ENCODE results near the gene KLHL6.

The KLHL6 gene

GRCh38 chr3:183449391-183449790 lies 106.1 kb downstream of the KLHL6 start:
- H3K4me3 ChIP-seq (replicated peaks; ENCODE audit: low read depth, low read length) = no peak overlapping the region
- TF ChIP-seq CTCF (IDR thresholded peaks at IDR 0.05; ENCODE audit: low read depth, low read length, missing control alignments) = no peak
- DNase-seq (ENCODE audit: extremely low read depth, low read depth) = no peak

GRCh38 chr3:183448369-183449128 lies 107.0 kb downstream of the KLHL6 start:
- H3K4me3 ChIP-seq (replicated peaks; ENCODE audit: low read depth, low read length) = peak overlapping the region; percentile 72
- TF ChIP-seq CTCF (IDR thresholded peaks at IDR 0.05; ENCODE audit: low read depth, low read length, missing control alignments) = no peak
- DNase-seq (ENCODE audit: extremely low read depth, low read depth) = no peak

- H3K4me3 ChIP-seq (replicated peaks; ENCODE audit: low read depth, low read length) = peak overlapping the region; percentile 72
- peak; percentile 33 for DNase-seq (ENCODE audit: extremely low read depth, low read depth)
- no peak for TF ChIP-seq CTCF (IDR thresholded peaks at IDR 0.05; ENCODE audit: low read depth, low read length, missing control alignments)
These were observed 108.1 kb downstream of the KLHL6 start for GRCh38 chr3:183447206-183448001.

- peak overlapping the region; percentile 72 for H3K4me3 ChIP-seq (replicated peaks; ENCODE audit: low read depth, low read length)
- no peak for DNase-seq (ENCODE audit: extremely low read depth, low read depth)
- TF ChIP-seq CTCF (IDR thresholded peaks at IDR 0.05; ENCODE audit: low read depth, low read length, missing control alignments) = no peak
These were observed 108.7 kb downstream of the KLHL6 start for GRCh38 chr3:183446838-183447205.

GRCh38 chr3:183444748-183445147 lies 110.8 kb downstream of the KLHL6 start:
- TF ChIP-seq CTCF (IDR thresholded peaks at IDR 0.05; ENCODE audit: low read depth, low read length, missing control alignments) = no peak
- no peak overlapping the region for H3K4me3 ChIP-seq (replicated peaks; ENCODE audit: low read depth, low read length)
- no peak for DNase-seq (ENCODE audit: extremely low read depth, low read depth)

- H3K4me3 ChIP-seq (replicated peaks; ENCODE audit: low read depth, low read length) = no peak overlapping the region
- no peak for DNase-seq (ENCODE audit: extremely low read depth, low read depth)
- no peak for TF ChIP-seq CTCF (IDR thresholded peaks at IDR 0.05; ENCODE audit: low read depth, low read length, missing control alignments)
These were observed 111.8 kb downstream of the KLHL6 start for GRCh38 chr3:183443395-183444385.
